Endodermal cell (in vitro differentiated cells): ENCODE data around the gene WSB1. TPM values are rescaled to one million over a fixed set of nuclear protein-coding genes. Genes with fewer than 3 reads are reported as not detected.

Experiments used
- DNase-seq: peaks from one replicate; pipeline ENCODE4 v3.0.0-alpha.2; 2017
- H3K27ac ChIP-seq: 2 replicates; pipeline ENCODE4 v1.5.1; 2013; ENCODE audit warnings: mild to moderate bottlenecking, low read depth, low read length, moderate library complexity
- H3K27me3 ChIP-seq: 2 replicates; pipeline ENCODE4 v1.6.1; 2013; ENCODE audit warnings: mild to moderate bottlenecking, low read length, moderate library complexity; ENCODE audit not compliant: insufficient read depth, control insufficient read depth, poor library complexity, severe bottlenecking
- H3K36me3 ChIP-seq: 2 replicates; pipeline ENCODE4 v1.7.0; 2013; ENCODE audit warnings: mild to moderate bottlenecking, low read length, moderate library complexity; ENCODE audit not compliant: control insufficient read depth, insufficient read depth
- H3K4me1 ChIP-seq: one replicate; pipeline ENCODE4 v1.7.0; 2013; ENCODE audit warnings: low read length; ENCODE audit not compliant: control insufficient read depth, insufficient read depth
- H3K4me3 ChIP-seq: 2 replicates; pipeline ENCODE4 v1.5.1; 2013; ENCODE audit warnings: mild to moderate bottlenecking, low read length, moderate library complexity
- H3K9ac ChIP-seq: 2 replicates; pipeline ENCODE4 v1.6.1; 2013; ENCODE audit warnings: mild to moderate bottlenecking, low read length, moderate library complexity; ENCODE audit not compliant: poor library complexity, severe bottlenecking; ENCODE audit errors: extremely low read depth
- H3K9me3 ChIP-seq: 2 replicates; pipeline ENCODE4 v1.6.1; 2013; ENCODE audit warnings: mild to moderate bottlenecking, low read length, moderate library complexity; ENCODE audit not compliant: control insufficient read depth
- H3K27ac Mint-ChIP-seq: 2 replicates; pipeline ENCODE4 v1.8.0; 2020; ENCODE audit warnings: mixed read lengths
- H3K27me3 Mint-ChIP-seq: 2 replicates; pipeline ENCODE4 v1.8.0; 2021; ENCODE audit warnings: mild to moderate bottlenecking, mixed read lengths; ENCODE audit not compliant: insufficient read depth
- H3K36me3 Mint-ChIP-seq: 2 replicates; pipeline ENCODE4 v1.8.0; 2020; ENCODE audit warnings: low read depth, mixed read lengths
- H3K4me1 Mint-ChIP-seq: 2 replicates; pipeline ENCODE4 v1.8.0; 2020; ENCODE audit warnings: mixed read lengths
- H3K4me3 Mint-ChIP-seq: 2 replicates; pipeline ENCODE4 v1.8.0; 2020; ENCODE audit warnings: mild to moderate bottlenecking, moderate library complexity, mixed read lengths
- H3K9me3 Mint-ChIP-seq: 2 replicates; pipeline ENCODE4 v1.8.0; 2020; ENCODE audit warnings: mild to moderate bottlenecking, mixed read lengths
- WGBS, 2 experiments: methylation state at CpG; one replicate each; pipeline versions ENCODE4 v1.1.5 to v1.1.7; 2013; ENCODE audit warnings: missing lambda C conversion rate in 2 of 2, mixed read lengths in 1 of 2; ENCODE audit not compliant: insufficient coverage in 1 of 2, insufficient read length in 1 of 2; 5-methylcytosine and 5-hydroxymethylcytosine counted together
- total RNA-seq, 2 donors: library from RNA; stranded (reverse); fragmentation: NEBNext Ultra II Directional in 1 of 2; extraction: Animal tissue kit (Norgen Biotek cat#: 25700) in 1 of 2; gene quantifications; 2 replicates in 1 of 2; 3 replicates in 1 of 2; pipeline ENCODE4 v1.2.1, GENCODE V29; 2021
- TF ChIP-seq, protein P1 (sequence below): fragments of 200-600 bp; sonication (generic); conservative IDR thresholded peaks from 2 replicates; pipeline ENCODE4 v1.5.0; 2021; ENCODE audit warnings: antibody characterized with exemption, mild to moderate bottlenecking

Gene WSB1
- total RNA-seq, 2 donors from 2014 or later = 236 to 270 TPM

DNA sequence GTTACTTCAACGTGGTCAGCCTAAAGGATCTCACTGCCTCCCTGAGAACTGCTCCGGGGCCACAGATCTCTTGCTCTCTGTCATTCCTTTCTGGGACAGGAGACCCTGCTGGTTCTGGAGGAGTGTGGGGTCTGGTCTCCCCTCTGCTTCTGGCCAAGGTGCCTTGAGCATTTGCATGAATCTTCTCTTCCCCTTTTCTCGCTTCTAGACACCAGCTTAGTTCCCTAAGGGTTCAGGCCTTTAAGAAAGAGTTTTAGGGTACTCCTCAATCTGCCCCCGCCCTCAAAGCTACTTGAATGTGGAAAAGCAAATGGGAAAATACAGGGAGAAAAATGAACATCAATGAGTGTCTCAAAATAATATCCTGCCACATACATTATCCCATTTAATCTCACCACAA lies 48.1 kb downstream of the WSB1 start:
- Histone ChIP-seq H3K36me3 (no peaks in the 10 kb centered on the region), H3K4me3 (no peak overlapping the region), H3K9me3 (peaks cover 11% of the 10 kb centered on the region), H3K27me3 (no peaks in the 10 kb centered on the region), H3K4me1 (peaks cover 6% of the 10 kb centered on the region), H3K9ac (no peak overlapping the region), H3K27ac (no peak overlapping the region)
- Mint-ChIP-seq H3K27me3 (no peaks in the 10 kb centered on the region), H3K27ac (no peak overlapping the region), H3K36me3 (no peaks in the 10 kb centered on the region), H3K4me3 (no peak overlapping the region), H3K4me1 (peaks cover 50% of the 10 kb centered on the region), H3K9me3 (peaks cover 4% of the 10 kb centered on the region)
- DNase-seq = no peak
- TF ChIP-seq, protein P1, sequence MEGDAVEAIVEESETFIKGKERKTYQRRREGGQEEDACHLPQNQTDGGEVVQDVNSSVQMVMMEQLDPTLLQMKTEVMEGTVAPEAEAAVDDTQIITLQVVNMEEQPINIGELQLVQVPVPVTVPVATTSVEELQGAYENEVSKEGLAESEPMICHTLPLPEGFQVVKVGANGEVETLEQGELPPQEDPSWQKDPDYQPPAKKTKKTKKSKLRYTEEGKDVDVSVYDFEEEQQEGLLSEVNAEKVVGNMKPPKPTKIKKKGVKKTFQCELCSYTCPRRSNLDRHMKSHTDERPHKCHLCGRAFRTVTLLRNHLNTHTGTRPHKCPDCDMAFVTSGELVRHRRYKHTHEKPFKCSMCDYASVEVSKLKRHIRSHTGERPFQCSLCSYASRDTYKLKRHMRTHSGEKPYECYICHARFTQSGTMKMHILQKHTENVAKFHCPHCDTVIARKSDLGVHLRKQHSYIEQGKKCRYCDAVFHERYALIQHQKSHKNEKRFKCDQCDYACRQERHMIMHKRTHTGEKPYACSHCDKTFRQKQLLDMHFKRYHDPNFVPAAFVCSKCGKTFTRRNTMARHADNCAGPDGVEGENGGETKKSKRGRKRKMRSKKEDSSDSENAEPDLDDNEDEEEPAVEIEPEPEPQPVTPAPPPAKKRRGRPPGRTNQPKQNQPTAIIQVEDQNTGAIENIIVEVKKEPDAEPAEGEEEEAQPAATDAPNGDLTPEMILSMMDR = no peak
- WGBS, 2 experiments = 90% methylated on average over 2 to 4 of the region's 4 CpGs

DNA sequence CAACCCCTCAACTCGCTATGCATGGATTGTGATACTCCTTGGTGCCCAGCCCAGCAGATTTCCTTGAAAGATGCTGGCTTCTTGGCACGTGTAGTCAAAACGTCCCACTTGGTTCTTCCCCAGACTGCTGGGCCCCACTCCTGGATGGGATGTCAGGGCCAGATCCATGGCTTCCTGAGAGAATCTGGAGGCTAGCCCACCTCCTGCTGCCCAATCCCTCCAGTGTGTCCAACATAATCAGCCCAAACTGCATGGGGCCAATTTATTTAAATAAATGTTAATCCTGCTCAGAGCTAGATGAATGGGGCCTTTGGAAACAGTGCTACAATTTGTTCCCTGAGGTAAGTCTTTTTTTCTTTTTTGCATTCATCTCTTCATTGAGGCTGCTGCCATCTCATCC lies 49.4 kb downstream of the WSB1 start:
- Mint-ChIP-seq H3K4me3 (no peak overlapping the region), H3K4me1 (peaks cover 40% of the 10 kb centered on the region), H3K27me3 (no peaks in the 10 kb centered on the region), H3K36me3 (no peaks in the 10 kb centered on the region), H3K27ac (no peak overlapping the region), H3K9me3 (peaks cover 4% of the 10 kb centered on the region)
- Histone ChIP-seq H3K27ac (no peak overlapping the region), H3K9ac (no peak overlapping the region), H3K9me3 (peaks cover 11% of the 10 kb centered on the region), H3K4me1 (peaks cover 6% of the 10 kb centered on the region), H3K4me3 (no peak overlapping the region), H3K36me3 (no peaks in the 10 kb centered on the region), H3K27me3 (no peaks in the 10 kb centered on the region)
- TF ChIP-seq, protein P1 = no peak
- WGBS, 2 experiments = 93 to 100% methylated on average over 3 of the region's 3 CpGs
- DNase-seq = no peak

DNA sequence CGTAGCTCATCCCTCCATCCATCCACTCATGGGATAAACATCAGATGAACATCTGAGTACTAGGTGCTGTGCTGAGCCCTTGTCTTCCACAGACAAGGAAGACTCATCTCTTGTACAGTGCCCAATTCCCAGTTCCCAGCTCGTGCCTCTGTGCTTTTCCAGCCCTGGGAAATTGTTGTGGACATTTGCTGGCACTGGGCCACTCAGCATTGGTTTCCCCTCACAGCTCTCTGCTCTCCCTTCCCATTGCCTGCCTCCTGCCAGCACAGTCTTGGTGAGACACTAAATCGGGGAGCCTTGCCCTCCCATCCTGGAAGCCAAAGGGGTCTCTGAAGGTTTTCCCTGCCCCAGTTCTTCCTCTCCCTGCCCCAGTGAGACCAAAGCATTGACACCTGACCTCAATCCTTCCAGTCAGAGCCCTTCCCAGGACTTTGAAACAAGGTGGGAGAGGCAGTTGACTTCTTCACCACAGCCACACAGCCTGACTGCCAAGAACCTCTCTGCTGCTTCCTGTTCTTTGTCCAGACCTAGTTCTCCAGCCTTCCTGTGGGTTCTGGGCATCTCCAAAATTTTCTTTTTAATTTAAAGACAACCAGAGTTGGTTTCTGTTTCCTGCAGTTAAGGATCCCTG lies 50.2 kb downstream of the WSB1 start:
- Mint-ChIP-seq H3K27me3 (no peaks in the 10 kb centered on the region), H3K36me3 (no peaks in the 10 kb centered on the region), H3K9me3 (peaks cover 4% of the 10 kb centered on the region), H3K4me1 (peaks cover 33% of the 10 kb centered on the region), H3K4me3 (peak overlapping the region; percentile 7), H3K27ac (peak overlapping the region; percentile 71)
- peaks cover 6% of the 10 kb centered on the region for H3K4me1 ChIP-seq
- H3K27ac ChIP-seq = no peak overlapping the region
- WGBS, 2 experiments = 86 to 97% methylated on average over 1 to 3 of the region's 3 CpGs
- DNase-seq = peak; percentile 65
- H3K36me3 ChIP-seq = no peaks in the 10 kb centered on the region
- no peak overlapping the region for H3K4me3 ChIP-seq
- no peaks in the 10 kb centered on the region for H3K27me3 ChIP-seq
- H3K9me3 ChIP-seq = peaks cover 4% of the 10 kb centered on the region
- no peak overlapping the region for H3K9ac ChIP-seq
- TF ChIP-seq, protein P1 = no peak
